Measurements from ENCODE around the gene GLYR1.

DNA sequence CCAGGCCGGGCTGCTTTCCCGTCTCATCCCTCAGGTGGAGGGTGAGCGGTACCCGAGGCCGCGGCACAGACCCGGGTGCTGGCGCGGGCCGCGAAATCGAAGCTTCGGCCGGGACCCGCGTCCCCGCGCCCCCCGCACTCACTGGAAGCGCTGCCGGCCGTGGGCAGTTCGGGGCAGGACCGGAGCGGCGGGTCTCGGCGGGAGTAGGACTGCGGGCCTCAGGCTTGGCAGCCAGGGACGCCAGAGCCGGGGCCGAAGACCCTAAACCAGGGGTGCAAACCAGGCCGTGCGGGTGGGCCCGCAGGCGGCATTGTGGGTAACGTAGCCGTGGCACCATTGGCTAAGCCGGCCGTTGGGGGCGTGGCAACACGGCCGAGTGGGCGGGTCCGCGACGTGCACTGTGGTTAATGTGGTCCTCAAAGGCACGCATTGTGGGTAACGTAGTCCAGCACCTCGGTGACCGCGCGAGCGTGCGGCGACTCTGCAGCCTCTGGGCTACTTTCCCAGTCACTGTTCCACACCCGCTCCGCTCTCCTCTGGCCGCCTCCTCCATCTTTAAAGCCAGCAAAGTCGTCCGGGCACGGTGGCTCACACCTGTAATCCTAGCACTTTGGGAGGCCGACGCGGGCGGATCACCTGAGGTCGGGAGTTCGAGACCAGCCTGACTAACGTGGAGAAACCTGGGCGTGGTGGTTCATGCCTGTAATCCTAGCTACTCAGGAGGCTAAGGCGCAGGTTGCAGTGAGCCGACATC, 80.0 kb downstream of the GLYR1 start, which contains the start of gene ZNF500:
- TF ChIP-seq, protein P1, sequence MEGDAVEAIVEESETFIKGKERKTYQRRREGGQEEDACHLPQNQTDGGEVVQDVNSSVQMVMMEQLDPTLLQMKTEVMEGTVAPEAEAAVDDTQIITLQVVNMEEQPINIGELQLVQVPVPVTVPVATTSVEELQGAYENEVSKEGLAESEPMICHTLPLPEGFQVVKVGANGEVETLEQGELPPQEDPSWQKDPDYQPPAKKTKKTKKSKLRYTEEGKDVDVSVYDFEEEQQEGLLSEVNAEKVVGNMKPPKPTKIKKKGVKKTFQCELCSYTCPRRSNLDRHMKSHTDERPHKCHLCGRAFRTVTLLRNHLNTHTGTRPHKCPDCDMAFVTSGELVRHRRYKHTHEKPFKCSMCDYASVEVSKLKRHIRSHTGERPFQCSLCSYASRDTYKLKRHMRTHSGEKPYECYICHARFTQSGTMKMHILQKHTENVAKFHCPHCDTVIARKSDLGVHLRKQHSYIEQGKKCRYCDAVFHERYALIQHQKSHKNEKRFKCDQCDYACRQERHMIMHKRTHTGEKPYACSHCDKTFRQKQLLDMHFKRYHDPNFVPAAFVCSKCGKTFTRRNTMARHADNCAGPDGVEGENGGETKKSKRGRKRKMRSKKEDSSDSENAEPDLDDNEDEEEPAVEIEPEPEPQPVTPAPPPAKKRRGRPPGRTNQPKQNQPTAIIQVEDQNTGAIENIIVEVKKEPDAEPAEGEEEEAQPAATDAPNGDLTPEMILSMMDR (IDR thresholded peaks at IDR 0.05), result no peak
- TF ChIP-seq EP300 (IDR thresholded peaks at IDR 0.05) (no peak), POLR2A (IDR thresholded peaks at IDR 0.05; ENCODE audit: low read depth) (no peak), POLR2AphosphoS5 (IDR thresholded peaks at IDR 0.05) (peak; percentile 87 to 93)

All from esophagus muscularis mucosa (tissue), 4 donors.